Measurements from ENCODE around the gene SKIC8.

The SKIC8 gene

GRCh38 chr15:78291052-78291451 lies 8.4 kb downstream of the SKIC8 start:
- no peak for DNase-seq

GRCh38 chr15:78290222-78290621 lies 9.2 kb downstream of the SKIC8 start:
- no peak for DNase-seq

DNA sequence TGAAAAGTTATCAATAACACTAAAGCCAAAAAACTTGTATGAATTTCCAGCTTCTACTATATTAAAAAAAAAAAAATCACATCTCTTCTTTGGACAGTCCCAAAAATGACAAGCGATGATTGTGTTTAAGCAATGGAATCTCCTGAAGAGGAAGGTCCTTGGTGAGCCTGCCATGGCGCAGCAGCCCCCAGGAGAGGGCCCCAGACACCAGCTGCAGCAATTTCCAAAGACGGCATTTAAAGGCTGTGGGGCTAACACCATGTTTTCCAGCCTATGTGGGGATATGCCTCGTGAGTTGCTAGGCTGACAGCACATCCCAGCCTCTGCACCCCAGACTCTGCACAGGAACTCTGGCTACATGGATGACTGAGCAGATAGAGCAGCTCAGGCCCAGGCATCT lies 14.7 kb downstream of the SKIC8 start:
- DNase-seq = no peak

DNA sequence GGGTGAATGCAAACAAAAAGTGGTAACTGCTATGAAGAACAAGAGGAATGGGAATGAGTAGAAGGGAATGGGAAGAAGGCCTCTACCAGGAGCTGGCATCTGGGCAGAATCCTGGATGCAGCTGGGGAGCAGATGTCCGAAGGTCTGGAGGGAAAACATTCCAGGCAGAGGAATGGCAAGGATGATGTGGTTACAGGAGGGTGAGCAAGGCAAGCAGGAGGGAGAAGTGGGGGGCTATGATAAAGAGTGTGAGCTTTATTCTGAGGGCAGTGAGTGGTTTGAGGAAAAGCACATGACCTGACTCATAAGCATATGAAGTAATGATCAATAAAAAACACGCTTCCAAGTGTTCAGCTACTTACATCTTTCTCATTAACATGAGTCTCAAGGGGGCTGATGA lies 17.1 kb downstream of the SKIC8 start:
- DNase-seq = no peak

DNA sequence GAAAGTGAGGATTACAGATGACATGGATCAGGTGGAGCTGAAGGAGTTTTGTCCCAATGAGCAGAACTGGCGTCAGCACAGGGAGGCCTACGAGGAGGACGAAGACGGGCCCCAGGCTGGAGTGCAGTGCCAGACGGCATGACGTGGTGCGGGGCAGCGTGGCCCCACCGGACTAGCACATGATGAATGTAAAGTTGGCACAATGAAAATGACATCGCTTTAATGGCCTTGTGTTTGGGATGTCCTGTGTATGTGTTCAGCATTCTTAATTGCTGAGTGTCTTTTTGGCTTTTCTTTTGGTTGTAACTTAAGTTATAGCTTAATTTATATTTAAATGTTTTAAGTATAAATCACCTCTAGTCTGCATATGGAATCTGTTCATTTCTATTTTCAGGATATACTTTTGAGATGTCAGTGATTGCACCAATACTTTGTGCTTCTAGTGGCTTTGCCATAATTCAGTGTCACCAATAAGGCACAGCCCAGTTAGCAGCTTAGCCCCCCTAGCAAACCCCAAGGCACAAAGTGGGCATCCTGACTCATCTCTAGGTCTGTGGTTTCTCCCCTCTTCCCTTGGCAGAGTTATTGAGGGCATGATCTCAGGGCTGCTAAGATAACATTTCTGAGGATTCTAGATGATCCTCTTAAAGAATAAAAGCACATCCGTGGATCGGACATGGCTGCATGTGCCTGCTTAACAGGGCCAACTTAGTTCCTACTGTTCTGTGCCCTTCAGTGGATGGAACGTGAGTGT lies 18.9 kb downstream of the SKIC8 start:
- DNase-seq = no peak

- no peak for DNase-seq
Measured at GRCh38 chr15:78276064-78276943, 23.1 kb downstream of the SKIC8 start.

GRCh38 chr15:78274994-78275393 lies 24.4 kb downstream of the SKIC8 start:
- no peak for DNase-seq

DNA sequence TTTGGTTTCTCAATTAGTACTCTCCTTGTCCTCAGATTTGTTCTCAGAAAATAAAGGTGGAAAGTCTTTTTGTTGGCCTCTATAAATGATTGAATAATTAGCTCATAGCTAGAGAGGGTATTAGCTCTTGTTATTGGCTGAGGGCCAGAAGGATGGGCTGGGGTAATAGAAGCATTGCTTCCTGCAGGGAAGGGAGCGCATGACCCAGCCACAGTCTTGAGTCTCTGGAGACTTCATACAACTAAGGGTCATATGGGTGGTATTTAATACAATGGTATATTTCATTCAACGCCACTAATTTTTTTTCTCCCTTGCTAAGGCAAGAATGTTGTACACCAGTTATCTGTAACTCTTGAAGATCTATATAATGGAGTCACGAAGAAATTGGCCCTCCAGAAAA lies 26.6 kb downstream of the SKIC8 start:
- DNase-seq = no peak

GRCh38 chr15:78272316-78272715 lies 27.1 kb downstream of the SKIC8 start:
- DNase-seq = no peak

DNA sequence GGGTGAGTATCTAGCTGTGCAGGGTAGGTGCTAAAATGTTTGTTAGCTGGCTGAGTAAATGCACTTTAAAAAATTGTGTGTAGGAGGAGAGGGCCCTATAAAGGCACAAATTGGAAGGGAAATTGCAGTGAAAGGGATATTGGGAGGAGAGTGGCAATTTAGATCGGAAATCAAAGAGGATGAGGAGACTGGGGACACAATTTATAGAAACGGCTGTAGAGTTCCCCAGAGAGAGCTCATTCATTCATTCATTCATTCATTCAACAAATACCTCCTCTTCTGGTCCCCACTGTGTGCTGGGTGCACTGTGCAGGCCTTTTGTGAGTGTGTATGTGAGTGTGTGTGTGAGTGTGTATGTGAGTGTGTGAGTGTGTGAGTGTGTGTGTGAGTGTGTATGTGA lies 32.6 kb downstream of the SKIC8 start:
- no peak for DNase-seq

DNA sequence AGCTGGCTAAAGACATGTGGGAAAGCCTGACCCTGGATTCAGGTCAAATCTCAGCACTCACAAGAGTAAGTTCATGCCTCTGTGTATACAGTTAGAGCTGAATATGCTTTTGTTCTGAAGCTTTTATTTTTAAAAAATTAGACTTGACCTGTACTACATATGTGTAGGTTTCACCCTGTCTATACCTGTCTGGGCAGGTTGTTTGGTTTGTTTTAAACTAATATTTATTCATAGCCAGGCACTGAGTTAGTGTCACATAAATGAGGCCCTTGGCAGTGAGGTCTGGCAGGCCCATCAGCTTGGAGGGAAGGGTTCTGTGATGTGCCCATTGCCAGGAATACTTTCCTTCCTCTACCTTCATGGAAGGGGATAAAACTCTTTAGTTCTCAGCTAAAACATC lies 33.2 kb downstream of the SKIC8 start:
- DNase-seq = no peak

- DNase-seq = no peak
Measured at GRCh38 chr15:78265752-78266224, 33.6 kb downstream of the SKIC8 start.

- no peak for DNase-seq
Measured at GRCh38 chr15:78265137-78265460, 34.3 kb downstream of the SKIC8 start.

DNA sequence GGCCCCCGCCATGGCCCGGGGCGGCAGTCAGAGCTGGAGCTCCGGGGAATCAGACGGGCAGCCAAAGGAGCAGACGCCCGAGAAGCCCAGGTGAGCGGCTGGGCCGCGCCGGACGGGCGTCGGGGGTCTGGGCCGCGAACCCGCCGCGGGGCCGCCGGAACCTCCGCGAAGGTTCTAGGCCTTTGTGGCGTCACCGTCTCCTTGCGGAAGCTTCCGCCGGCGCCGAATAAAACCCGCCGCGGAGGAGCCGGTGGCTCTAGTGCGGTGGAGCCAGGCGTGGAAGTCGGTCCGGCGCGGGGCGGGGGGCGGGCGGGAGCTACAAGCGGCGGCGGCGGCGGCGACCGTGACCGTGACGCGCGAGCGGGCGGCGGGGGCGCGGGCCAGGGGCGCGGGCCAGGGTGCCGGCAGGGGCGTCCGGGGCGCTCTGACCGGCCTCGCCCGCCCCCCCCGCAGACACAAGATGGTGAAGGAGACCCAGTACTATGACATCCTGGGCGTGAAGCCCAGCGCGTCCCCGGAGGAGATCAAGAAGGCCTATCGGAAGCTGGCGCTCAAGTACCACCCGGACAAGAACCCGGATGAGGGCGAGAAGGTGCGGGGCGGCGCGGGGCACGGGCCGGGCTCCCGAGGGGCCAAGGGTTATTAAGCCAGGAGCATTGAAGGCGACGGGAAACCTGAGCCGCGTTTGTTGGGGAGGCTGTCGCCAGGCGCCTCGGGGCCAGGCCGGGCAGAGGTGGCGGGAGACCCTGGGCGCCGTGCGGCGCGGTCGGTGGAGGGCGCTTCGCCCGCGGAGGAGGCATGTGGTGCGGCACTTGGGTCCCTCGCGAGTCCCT lies 34.9 kb downstream of the SKIC8 start, which contains the start of gene DNAJA4:
Gene DNAJA4 (plus strand): TSS at position 259 of the 833 bp plus-strand sequence. CDS start 202 bp downstream, at position 461.
- peak; percentile 57 for DNase-seq

DNA sequence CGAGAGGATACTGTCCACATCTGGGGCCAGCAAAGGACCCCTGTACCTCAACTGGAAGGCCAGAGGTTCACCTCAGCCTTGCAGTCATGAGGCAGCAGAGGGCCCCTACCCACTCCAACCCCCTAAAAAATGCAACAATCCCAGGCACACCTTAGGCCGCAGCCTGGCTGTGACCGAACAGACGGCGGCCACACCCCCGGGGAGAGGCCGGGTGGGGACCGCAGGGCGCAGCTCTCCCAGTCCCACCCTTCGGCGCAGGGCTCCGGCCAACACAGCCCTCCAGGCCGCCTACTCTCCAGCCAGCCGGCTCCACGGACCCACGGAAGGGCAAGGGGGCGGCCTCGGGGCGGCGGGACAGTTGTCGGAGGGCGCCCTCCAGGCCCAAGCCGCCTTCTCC lies 35.5 kb downstream of the SKIC8 start:
- DNase-seq = no peak

DNA sequence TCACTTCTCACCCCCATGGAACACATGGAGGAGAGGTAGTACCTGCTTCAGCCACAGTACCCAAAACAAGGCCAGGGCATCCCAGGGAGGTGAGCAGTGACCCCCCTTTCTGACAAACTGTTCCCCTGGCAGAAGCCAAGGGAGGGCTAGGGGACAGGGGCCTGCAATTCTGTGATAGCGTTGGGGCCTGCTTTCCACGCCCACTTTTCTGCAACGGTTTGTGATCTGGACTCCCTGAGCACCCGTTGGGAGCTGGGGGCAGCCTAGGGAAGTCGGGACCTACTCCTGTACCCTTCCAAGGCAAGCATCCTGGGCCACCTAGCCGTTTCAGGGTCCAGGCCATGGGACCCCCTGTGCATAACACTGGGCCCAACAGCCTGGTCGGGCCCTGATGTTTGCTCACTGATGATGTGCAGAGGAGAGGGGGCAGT lies 36.0 kb downstream of the SKIC8 start:
- DNase-seq = no peak

- DNase-seq = no peak
Measured at GRCh38 chr15:78261062-78261461, 38.3 kb downstream of the SKIC8 start.

GRCh38 chr15:78260489-78260888 lies 38.9 kb downstream of the SKIC8 start:
- DNase-seq = no peak

DNA sequence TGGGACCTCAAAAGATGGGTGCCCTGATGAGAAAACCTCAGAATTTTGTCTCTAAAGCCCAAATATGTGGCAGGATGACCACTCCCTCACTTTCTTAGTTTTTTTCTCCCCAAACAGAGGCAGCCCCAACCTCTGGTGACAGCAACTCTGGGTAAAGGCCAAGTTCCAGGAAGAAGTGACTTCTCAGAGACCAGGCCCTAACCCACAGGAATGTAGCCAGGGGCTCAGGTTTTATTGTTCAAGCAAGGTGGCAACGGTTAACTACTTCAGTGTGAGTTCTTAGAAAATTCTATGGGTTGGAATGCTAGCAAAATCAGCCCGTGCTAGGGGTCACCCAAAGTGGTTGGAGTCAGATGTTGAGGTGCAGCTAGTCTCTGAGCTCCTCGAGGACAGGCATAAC lies 40.2 kb downstream of the SKIC8 start:
- no peak for DNase-seq

- DNase-seq = no peak
Measured at GRCh38 chr15:78257681-78258080, 41.7 kb downstream of the SKIC8 start.

- no peak for DNase-seq
Measured at GRCh38 chr15:78256044-78256437, 43.4 kb downstream of the SKIC8 start.

DNA sequence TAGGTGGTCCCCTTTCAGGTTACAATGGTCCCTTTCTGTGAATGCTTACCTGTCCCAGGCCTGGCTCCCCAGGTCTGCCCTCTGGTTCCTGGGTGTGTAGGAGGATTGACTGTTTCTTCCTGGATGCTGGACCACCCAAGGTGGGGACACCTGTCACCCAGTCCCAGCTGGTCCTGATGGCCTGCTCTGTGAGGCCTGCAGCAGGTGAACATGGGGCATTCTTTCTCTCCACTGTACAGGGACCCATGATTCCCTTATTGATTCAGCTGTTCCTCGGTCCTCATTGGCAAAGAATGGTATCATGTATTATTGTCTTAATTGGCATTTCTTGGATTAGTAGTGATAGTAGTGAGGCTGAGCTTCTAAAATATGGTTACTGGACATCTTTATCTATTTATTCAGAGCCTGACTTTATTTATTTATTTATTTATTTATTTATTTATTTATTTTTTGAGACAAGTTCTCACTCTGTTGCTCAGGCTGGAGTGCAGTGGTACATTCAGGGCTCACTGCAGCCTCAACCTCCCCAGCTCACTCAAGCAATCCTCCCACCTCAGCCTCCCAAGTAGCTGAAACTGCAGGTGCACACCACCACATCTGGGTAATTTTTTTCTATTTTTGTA lies 43.9 kb downstream of the SKIC8 start:
- DNase-seq = no peak

DNA sequence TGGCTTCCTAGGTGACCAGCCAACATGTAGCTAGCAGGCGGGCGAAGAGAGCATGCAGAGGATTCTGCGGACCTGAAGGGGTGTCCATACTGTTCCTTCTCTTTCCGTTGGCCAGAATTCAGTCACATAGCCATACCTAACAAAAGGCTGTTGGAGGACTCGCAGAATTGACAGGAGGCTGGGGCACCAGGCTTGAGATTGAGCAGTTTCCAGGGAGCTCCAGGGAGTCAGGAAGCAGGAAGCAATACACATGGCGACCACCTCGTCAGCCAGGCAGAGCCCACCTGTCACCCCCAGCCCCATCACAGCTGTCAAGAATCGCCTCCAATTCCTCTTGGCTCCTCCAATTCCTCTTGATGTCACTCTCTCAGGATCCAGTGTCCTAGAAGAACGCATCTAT lies 48.3 kb downstream of the SKIC8 start:
- DNase-seq = no peak

Data from activated CD4-positive, alpha-beta T cell treated with anti-CD3 and anti-CD28 coated beads for 1 hour (primary cell).